NB4 (cell line): Measurements from ENCODE around the gene ZMYND15.
A peak's percentile ranks its signal among the peaks of the same experiment; 100 is the strongest.
"Not testable (repeated sequence)": the region's sequence is repeated elsewhere in the genome, so short reads cannot be mapped to it uniquely, and the experiment has no call there.

Source experiments
- DNase-seq: peaks from one replicate; pipeline ENCODE4 v3.0.0; 2010; ENCODE audit warnings: low read depth
- H3K4me3 ChIP-seq: one replicate; pipeline ENCODE4 v1.5.1; 2011; ENCODE audit warnings: mild to moderate bottlenecking, low read depth, low read length, moderate library complexity
- CTCF ChIP-seq: IDR thresholded peaks from one replicate; pipeline ENCODE4 v1.5.1; 2012; ENCODE audit warnings: low read depth, low read length
- MAX ChIP-seq: IDR thresholded peaks from 2 replicates; pipeline ENCODE4 v1.6.1; 2011; ENCODE audit warnings: low read depth, low read length
- MYC ChIP-seq: IDR thresholded peaks from 2 replicates; pipeline ENCODE4 v1.6.1; 2011; ENCODE audit warnings: low read depth, low read length
- POLR2A ChIP-seq: IDR thresholded peaks from 2 replicates; pipeline ENCODE4 v1.6.1; 2011; ENCODE audit warnings: mild to moderate bottlenecking; ENCODE audit not compliant: insufficient read length; ENCODE audit errors: extremely low read depth

The ZMYND15 gene

GRCh38 chr17:4739122-4740024 lies at the start of gene ZMYND15, which contains the start of gene CXCL16:
ZMYND15 (plus strand) TSS chr17:4739833; CDS start chr17:4740549, 716 bp downstream.
CXCL16 (minus strand) TSS chr17:4739928; CDS start chr17:4739339, 589 bp downstream.
- H3K4me3 ChIP-seq: peak within 1 kb of the TSS; percentile 40
- peak; percentile 35 for DNase-seq
- no peak for TF ChIP-seq POLR2A

- H3K4me3 ChIP-seq, DNase-seq: not testable (repeated sequence)
Observed at GRCh38 chr17:4689872-4690271, 49.8 kb upstream of the ZMYND15 start.

GRCh38 chr17:4690745-4691144 lies 48.9 kb upstream of the ZMYND15 start:
- TF ChIP-seq MAX (no peak), POLR2A (no peak), MYC (no peak), CTCF (no peak)
- no peak for DNase-seq
- no peak overlapping the region for H3K4me3 ChIP-seq

- H3K4me3 ChIP-seq: no peak overlapping the region
- TF ChIP-seq MYC (no peak), CTCF (no peak), POLR2A (no peak), MAX (no peak)
- DNase-seq: no peak
Observed at GRCh38 chr17:4691686-4692085, 47.9 kb upstream of the ZMYND15 start.

- DNase-seq: no peak
- no peak for TF ChIP-seq MAX
- no peak for TF ChIP-seq CTCF
- TF ChIP-seq POLR2A: no peak
- no peak for TF ChIP-seq MYC
- H3K4me3 ChIP-seq: no peak overlapping the region
Observed at GRCh38 chr17:4693416-4693815, 46.2 kb upstream of the ZMYND15 start.

GRCh38 chr17:4696437-4696805 lies 43.2 kb upstream of the ZMYND15 start:
- TF ChIP-seq MYC (no peak), POLR2A (no peak), CTCF (no peak), MAX (no peak)
- no peak for DNase-seq
- H3K4me3 ChIP-seq: no peak overlapping the region

- H3K4me3 ChIP-seq, DNase-seq: not testable (repeated sequence)
Observed at GRCh38 chr17:4699401-4700056, 40.1 kb upstream of the ZMYND15 start.
